Fibroblast of lung (primary cell): ENCODE results near the gene GRK4.

Experiments
- EZH2 ChIP-seq: IDR thresholded peaks from 2 replicates; pipeline ENCODE4 v1.5.1; 2012; ENCODE audit warnings: low read length, control low read depth, mild to moderate bottlenecking; ENCODE audit errors: missing control alignments
- TF ChIP-seq, protein P1 (sequence below), 2 donors: IDR thresholded peaks in 1 of 2; conservative IDR thresholded peaks in 1 of 2; 1 replicate in 1 of 2; 2 replicates in 1 of 2; pipeline ENCODE4 v1.5.1; 2011 to 2012; ENCODE audit warnings: low read length in 2 of 2, control low read depth in 1 of 2, inconsistent platforms in 1 of 2, low read depth in 1 of 2, mild to moderate bottlenecking in 1 of 2

DNA sequence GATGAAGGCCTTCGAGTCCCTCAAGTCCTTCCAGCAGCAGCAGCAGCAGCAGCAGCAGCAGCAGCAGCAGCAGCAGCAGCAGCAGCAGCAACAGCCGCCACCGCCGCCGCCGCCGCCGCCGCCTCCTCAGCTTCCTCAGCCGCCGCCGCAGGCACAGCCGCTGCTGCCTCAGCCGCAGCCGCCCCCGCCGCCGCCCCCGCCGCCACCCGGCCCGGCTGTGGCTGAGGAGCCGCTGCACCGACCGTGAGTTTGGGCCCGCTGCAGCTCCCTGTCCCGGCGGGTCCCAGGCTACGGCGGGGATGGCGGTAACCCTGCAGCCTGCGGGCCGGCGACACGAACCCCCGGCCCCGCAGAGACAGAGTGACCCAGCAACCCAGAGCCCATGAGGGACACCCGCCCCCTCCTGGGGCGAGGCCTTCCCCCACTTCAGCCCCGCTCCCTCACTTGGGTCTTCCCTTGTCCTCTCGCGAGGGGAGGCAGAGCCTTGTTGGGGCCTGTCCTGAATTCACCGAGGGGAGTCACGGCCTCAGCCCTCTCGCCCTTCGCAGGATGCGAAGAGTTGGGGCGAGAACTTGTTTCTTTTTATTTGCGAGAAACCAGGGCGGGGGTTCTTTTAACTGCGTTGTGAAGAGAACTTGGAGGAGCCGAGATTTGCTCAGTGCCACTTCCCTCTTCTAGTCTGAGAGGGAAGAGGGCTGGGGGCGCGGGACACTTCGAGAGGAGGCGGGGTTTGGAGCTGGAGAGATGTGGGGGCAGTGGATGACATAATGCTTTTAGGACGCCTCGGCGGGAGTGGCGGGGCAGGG, 111.7 kb downstream of the GRK4 start:
- TF ChIP-seq, protein P1, sequence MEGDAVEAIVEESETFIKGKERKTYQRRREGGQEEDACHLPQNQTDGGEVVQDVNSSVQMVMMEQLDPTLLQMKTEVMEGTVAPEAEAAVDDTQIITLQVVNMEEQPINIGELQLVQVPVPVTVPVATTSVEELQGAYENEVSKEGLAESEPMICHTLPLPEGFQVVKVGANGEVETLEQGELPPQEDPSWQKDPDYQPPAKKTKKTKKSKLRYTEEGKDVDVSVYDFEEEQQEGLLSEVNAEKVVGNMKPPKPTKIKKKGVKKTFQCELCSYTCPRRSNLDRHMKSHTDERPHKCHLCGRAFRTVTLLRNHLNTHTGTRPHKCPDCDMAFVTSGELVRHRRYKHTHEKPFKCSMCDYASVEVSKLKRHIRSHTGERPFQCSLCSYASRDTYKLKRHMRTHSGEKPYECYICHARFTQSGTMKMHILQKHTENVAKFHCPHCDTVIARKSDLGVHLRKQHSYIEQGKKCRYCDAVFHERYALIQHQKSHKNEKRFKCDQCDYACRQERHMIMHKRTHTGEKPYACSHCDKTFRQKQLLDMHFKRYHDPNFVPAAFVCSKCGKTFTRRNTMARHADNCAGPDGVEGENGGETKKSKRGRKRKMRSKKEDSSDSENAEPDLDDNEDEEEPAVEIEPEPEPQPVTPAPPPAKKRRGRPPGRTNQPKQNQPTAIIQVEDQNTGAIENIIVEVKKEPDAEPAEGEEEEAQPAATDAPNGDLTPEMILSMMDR (conservative IDR thresholded peaks at IDR 0.05 in 1 of 2, IDR thresholded peaks at IDR 0.05 in 1 of 2; ENCODE audit: low read depth in 1 of 2, low read length in 2 of 2): no peak
- TF ChIP-seq EZH2: no peak
